GM19328 (cell line): ENCODE data around the gene PPP3R1.

ENCODE experiments used
- ATAC-seq: cut with Tn5 transposase; IDR thresholded peaks from one replicate; pipeline ENCODE4 v1.9.1; 2021; ENCODE audit warnings: mild to moderate bottlenecking, moderate library complexity; ENCODE audit not compliant: unreplicated experiment

Gene PPP3R1

DNA sequence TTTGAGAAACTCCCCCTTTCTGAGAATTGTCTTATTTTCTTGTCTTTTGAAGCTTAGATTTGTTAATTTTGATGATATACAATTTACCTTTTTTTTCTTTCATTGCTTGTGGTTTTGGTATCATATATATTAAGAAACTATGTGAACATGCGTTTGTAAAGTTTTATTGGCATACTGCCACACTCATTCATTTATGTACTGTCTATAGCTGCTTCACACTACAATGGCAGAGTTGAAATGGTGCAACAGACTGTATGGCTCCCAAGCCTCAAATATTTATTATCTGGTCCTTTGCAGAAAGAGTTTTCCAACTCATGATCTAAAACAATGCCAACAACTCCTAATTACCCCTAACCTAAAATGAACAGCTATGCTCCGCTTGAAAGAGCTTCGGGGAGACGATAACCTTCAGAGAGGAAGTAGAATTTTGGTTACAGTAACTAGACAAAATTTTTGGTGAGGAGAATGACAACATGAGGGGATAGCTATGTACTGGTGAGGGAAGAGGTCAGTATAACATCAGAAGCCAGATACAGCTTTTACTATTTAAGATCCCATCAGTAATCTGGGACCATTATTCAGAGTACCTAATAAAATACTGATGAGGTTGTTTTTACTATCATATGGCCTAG is 16.1 kb downstream of the PPP3R1 start:
- no peak for ATAC-seq

DNA sequence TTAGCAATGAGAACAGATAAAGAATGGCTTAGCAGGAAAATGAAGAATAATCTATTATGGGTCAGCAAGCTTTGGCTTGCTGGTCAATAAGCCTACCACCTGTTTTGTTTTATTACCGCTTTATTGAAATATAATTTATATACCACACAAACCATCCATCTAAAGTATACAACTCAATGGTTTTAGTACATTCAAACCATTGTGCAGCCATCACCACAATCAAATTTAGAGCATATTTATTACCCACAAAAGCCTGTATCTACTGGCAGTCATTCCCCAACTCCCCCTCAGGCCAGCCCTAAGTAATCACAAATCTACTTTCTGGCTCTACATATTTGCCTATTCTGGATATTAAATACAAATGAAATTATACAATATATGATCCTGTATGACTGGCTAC is 17.2 kb downstream of the PPP3R1 start:
- ATAC-seq = no peak

- ATAC-seq = no peak
Measured at GRCh38 chr2:68234405-68234804, 17.9 kb downstream of the PPP3R1 start.

DNA sequence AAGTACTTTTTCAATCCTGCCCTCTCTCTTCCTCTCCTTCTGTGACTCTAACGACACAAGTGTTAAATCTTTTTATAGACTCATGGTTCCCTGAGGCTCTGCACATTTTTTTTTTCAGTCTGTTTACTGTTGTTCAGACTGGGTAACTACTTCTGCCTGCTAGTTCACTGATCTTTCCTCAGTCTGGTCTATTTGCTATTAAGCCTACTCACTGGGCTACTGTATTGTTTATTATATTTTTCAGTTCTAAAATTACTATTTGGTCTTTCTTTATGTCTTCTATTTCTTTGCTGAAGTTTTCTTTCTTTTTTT is 21.3 kb downstream of the PPP3R1 start:
- ATAC-seq = no peak

DNA sequence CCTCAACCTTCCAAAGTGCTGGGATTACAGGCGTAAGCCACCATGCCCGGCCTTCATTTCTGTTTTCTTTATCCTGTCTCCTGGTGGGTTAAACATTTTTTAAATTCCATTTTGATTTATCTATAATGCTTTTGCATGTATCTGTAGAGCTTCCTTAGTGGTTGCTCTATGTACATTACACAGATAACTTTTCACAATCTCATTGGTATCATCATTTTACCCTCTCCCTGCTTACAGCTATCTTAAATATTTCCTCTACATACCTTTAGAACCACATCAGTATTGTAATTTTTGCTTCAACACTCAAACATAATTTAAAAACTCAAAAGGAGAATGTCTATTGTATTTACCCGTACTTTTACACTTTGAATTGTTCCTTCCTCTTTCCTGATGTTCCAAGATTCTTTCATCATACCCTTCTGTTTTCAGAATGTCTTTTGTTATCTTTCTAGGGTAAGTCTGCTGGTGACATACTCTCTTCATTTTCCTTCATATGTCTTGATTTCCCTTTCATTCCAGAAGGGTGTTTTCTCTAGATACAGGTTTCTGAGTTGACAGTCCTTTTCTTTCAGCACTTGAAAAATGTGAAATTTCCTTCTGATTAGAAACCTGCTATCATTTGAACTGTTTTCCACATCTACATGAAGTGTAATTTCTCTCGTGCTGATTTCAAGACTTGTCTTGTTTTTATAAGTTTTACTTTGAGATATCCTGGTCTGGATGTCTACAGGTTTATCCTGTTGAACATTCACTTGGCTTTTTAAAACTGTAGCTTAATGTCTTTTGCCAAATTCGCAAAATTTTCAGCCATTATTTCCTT is 21.9 kb downstream of the PPP3R1 start:
- ATAC-seq = no peak

DNA sequence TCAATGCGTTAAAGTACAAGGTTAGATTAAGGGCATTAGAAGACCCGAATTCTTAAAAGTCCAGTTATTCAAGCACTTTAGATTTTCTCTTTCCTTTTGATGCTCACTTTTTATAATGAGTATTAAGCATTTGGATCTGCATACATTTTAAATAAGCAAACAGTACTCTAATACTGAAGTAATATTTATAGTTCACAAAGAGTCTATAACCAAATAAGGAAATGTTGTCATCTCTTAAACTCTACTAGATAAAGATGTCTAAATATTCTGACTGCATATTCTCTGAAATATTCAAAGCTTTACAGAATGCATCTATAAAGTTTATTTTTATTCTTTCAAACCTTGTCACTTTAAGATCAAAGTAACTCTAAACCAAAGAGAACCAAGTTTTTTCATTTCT is 25.5 kb downstream of the PPP3R1 start:
- no peak for ATAC-seq

DNA sequence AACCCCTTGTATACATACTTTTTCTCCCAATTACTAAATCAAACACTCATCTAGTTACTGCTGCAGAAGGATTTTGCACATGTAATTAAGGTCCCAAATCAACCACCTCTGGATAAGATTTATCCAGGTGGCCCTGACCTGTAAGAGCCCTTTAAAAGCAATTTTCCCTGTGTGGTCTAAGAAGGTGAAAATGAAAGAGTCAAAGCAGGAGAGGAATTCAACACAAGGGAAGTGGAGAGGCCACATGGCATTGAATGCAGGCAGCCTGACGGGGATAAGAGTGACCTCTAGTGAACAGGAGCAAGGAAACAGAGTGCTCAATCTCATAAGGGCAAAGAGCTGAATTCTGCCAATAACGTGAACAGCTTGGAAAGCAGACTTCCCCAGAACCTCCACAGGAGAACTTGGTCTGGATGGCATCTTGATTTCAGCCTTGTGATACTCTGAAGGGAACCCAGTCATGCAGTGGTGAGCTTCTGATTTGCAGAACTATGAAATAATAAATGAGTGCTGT is 27.2 kb downstream of the PPP3R1 start:
- ATAC-seq = peak; percentile 67

GRCh38 chr2:68223419-68223818 is 28.9 kb downstream of the PPP3R1 start:
- no peak for ATAC-seq

- ATAC-seq = no peak
Measured at GRCh38 chr2:68222287-68222686, 30.0 kb downstream of the PPP3R1 start.

- no peak for ATAC-seq
Measured at GRCh38 chr2:68218343-68218901, 33.9 kb downstream of the PPP3R1 start.

GRCh38 chr2:68217729-68218128 is 34.6 kb downstream of the PPP3R1 start:
- ATAC-seq = no peak

DNA sequence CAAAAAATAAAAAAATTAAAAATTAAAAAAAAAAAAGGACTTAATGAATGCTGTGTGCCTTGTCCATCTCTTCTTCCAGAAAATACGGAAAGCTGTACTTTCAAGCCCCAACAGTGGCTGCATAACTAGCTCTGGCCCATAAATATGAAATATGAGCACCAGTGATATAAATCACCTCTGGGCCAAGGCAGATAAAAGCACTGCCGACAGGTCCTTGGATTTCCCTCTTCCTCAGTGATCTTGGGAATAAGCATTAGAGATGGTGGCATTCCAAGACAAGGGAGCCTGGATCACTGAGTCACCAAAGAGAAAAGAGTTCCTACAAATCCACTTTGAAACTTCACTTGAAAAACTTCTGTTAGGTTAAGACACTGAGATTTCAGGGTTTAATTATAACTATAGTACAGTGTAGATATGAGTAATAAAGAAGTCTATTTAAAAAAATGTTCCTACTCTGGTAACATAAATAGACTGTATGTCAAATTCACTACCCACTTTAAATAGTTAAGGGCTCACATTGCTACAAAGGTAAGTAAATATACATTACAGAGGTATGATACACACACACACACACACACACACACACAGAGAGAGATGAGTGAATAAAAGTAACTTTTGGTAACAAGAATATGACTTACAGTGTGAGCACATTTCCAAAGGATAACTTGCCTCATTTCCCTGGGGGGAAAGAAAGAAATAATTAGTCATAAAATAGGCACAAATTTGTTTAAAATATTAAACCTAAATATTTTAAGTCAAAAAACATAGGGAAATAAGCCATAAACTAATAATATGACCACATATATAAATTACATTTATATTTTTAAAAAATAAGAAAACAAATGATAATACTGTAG is 35.6 kb downstream of the PPP3R1 start:
- no peak for ATAC-seq

- peak; percentile 71 for ATAC-seq
Measured at GRCh38 chr2:68214381-68214780, 38.0 kb downstream of the PPP3R1 start.

DNA sequence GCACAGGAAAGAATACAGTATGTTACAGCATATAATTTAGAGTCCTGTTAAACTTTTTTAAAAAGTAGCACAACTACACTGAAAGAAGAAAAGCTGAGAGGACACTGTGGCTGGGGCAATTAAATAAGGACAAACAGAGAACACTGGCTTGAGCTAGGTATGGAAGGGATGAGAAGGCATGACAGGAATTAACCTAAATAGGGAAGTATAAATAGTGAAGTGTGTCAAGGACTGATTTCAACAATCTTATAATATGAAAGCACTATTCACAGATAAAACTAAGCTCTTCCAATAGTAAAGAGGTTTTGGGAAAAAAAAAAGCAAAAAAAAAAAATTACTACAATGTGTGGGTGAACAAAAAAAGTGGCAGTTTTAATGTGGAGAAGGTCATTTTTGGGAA is 45.5 kb downstream of the PPP3R1 start:
- ATAC-seq = no peak

- ATAC-seq = peak; percentile 93
Measured at GRCh38 chr2:68203587-68203986, 48.7 kb downstream of the PPP3R1 start.

GRCh38 chr2:68200157-68200787 is 52.1 kb downstream of the PPP3R1 start:
- ATAC-seq = no peak

DNA sequence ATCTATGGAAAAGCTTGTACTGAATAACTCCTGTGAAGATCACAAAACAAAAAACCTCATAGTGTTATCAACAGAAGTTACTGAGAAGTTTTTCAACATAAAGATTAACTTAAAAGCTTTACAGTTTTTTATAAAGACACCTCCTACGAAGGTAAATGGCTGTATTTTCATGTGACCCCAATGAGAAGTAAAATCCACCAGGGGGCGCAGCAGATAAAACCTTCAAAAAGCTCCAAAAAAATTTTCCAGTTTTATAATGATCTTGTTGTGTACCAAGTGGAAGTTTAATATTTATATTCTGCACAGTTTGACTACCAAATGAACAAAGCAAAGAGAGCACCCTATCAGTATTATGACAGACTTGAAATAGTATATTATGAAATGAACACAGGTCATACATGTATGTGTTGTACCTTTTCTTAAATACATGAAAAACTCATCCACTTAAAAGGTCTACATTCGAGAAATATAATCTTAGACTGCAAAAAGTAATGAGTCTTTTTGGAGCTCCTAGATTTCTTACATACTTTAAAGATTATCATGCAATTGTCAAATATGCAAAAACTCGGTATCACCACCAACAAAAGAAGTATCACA is 56.1 kb downstream of the PPP3R1 start:
- no peak for ATAC-seq

DNA sequence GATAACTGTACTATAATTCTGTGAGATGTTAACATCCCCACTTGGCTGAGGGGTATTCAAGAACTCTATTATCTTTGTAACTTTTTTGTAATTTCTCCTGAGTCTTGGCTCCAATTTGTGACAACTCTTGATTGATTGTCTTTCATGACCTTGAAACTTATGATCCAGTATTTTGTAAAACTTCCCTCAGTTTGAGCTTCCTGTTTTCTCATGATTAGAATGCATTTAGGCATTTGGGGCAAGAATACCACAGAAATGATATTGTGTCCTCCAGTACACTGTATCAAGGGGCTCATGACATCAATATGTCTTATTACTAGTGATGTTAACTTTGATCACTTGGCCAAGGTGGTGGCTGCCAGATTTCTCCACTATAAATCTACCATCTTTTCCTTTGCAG is 57.2 kb downstream of the PPP3R1 start:
- no peak for ATAC-seq

- ATAC-seq = no peak
Measured at GRCh38 chr2:68193787-68194372, 58.5 kb downstream of the PPP3R1 start.

GRCh38 chr2:68193144-68193543 is 59.2 kb downstream of the PPP3R1 start:
- no peak for ATAC-seq
